ENCODE measurements around the gene NARS2.
"Not testable (repeated sequence)": the region's sequence is repeated elsewhere in the genome, so short reads cannot be mapped to it uniquely, and the experiment has no call there.

Gene NARS2

GRCh38 chr11:78493413-78493975 lies 81.2 kb downstream of the NARS2 start:
- no peak for DNase-seq

- DNase-seq, result no peak
These were observed 81.7 kb downstream of the NARS2 start for GRCh38 chr11:78492973-78493372.

GRCh38 chr11:78489184-78489583 lies 85.5 kb downstream of the NARS2 start:
- no peak for DNase-seq

- no peak for DNase-seq
These were observed 96.1 kb downstream of the NARS2 start for GRCh38 chr11:78478536-78478935.

- no peak for DNase-seq
These were observed 98.6 kb downstream of the NARS2 start for GRCh38 chr11:78476066-78476465.

GRCh38 chr11:78474451-78474850 lies 100.2 kb downstream of the NARS2 start:
- DNase-seq, result no peak

GRCh38 chr11:78472905-78473304 lies 101.8 kb downstream of the NARS2 start:
- DNase-seq, result no peak

- DNase-seq, result no peak
These were observed 102.3 kb downstream of the NARS2 start for GRCh38 chr11:78472382-78472781.

GRCh38 chr11:78470861-78471442 lies 103.7 kb downstream of the NARS2 start:
- no peak for DNase-seq

- no peak for DNase-seq
These were observed 104.8 kb downstream of the NARS2 start for GRCh38 chr11:78469896-78470295.

- DNase-seq, result no peak
These were observed 106.7 kb downstream of the NARS2 start for GRCh38 chr11:78467931-78468330.

- DNase-seq, result no peak
These were observed 107.3 kb downstream of the NARS2 start for GRCh38 chr11:78467370-78467769.

GRCh38 chr11:78465169-78465942 lies 109.3 kb downstream of the NARS2 start:
- no peak for DNase-seq

- DNase-seq, result not testable (repeated sequence)
These were observed 109.9 kb downstream of the NARS2 start for GRCh38 chr11:78464787-78465168.

- no peak for DNase-seq
These were observed 114.2 kb downstream of the NARS2 start for GRCh38 chr11:78460471-78460870.

- no peak for DNase-seq
These were observed 114.9 kb downstream of the NARS2 start for GRCh38 chr11:78459738-78460137.

- no peak for DNase-seq
These were observed 117.2 kb downstream of the NARS2 start for GRCh38 chr11:78457448-78457847.

- no peak for DNase-seq
These were observed 121.3 kb downstream of the NARS2 start for GRCh38 chr11:78453140-78453935.

GRCh38 chr11:78451371-78452150 lies 123.1 kb downstream of the NARS2 start:
- DNase-seq, result no peak

GRCh38 chr11:78450866-78451265 lies 123.8 kb downstream of the NARS2 start:
- no peak for DNase-seq

- DNase-seq, result no peak
These were observed 124.8 kb downstream of the NARS2 start for GRCh38 chr11:78449866-78450265.
